ENCODE data around the gene MTMR3.

Gene MTMR3

DNA sequence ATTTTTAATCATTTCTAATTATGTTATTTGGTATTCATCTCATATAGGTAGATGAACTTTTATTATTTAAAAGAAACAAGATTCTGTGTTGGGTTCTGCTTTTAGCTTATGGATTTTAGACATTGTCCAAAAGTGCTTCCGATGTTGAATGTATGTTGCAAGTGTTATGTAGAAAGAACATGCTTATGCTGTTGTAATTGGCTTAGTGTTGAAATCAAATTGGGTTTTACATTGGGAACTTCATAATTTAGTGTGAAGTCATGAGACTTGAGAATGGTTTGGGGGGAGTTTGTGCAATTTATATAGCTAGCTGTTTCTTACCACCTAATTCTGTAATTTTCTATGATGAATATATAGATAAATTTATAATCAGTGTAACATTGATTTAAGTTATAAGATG is 3.6 kb downstream of the MTMR3 start:
- no peak overlapping the region for H3K4me3 Mint-ChIP-seq
- H3K9me3 Mint-ChIP-seq: no peaks in the 10 kb centered on the region
- peaks cover 14% of the 10 kb centered on the region for H3K4me1 Mint-ChIP-seq
- H3K27ac Mint-ChIP-seq: no peak overlapping the region
- no peak for DNase-seq
- TF ChIP-seq, protein P1, sequence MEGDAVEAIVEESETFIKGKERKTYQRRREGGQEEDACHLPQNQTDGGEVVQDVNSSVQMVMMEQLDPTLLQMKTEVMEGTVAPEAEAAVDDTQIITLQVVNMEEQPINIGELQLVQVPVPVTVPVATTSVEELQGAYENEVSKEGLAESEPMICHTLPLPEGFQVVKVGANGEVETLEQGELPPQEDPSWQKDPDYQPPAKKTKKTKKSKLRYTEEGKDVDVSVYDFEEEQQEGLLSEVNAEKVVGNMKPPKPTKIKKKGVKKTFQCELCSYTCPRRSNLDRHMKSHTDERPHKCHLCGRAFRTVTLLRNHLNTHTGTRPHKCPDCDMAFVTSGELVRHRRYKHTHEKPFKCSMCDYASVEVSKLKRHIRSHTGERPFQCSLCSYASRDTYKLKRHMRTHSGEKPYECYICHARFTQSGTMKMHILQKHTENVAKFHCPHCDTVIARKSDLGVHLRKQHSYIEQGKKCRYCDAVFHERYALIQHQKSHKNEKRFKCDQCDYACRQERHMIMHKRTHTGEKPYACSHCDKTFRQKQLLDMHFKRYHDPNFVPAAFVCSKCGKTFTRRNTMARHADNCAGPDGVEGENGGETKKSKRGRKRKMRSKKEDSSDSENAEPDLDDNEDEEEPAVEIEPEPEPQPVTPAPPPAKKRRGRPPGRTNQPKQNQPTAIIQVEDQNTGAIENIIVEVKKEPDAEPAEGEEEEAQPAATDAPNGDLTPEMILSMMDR (IDR thresholded peaks at IDR 0.05): no peak
- peaks cover 4% of the 10 kb centered on the region for H3K36me3 Mint-ChIP-seq (ENCODE audit: low read depth)
- H3K27me3 Mint-ChIP-seq (ENCODE audit: low read depth, poor library complexity): no peaks in the 10 kb centered on the region

DNA sequence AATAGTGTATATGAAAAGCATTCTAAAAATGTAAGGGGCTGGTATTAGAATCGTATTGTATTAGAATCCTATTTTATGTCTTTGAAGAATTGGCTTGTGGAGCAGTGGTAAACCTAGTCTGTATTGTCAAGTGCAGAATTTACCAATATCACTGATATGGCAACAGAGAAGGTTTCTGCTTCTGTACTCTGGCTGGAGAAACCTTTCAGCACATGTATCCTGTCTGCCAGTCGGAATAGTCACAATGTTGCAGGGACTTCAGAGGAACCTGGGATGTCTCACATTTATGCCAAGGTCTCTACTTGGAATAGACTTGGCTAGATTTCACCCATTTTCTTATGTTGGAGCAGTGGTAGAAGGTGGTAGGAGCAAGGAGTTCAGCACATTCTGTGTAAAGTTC is 4.4 kb downstream of the MTMR3 start:
- TF ChIP-seq, protein P1 (IDR thresholded peaks at IDR 0.05): no peak
- DNase-seq: no peak
- Mint-ChIP-seq H3K4me1 (peaks cover 14% of the 10 kb centered on the region), H3K27ac (no peak overlapping the region), H3K36me3 (ENCODE audit: low read depth) (peaks cover 4% of the 10 kb centered on the region), H3K27me3 (ENCODE audit: low read depth, poor library complexity) (no peaks in the 10 kb centered on the region), H3K9me3 (no peaks in the 10 kb centered on the region), H3K4me3 (no peak overlapping the region)

DNA sequence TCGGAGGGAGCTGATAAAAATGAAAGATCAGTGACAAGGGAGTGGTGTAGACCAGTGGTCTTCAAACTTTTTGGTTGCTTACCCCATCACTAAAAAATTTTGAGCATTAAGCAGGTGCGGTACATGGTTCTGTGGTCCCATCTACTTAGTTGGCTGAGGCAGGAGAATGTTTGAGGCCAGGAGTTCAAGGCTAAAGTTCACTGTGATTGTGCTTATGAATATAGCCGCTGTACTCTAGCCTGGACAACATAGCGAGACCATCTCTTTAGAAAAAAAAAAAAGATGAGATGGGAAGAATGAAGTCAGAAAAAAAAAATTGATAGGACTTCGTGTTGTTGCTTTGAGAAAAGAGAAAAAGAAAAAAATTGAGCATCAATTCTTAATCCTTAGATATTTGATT is 7.8 kb downstream of the MTMR3 start:
- DNase-seq: no peak
- Mint-ChIP-seq H3K27me3 (ENCODE audit: low read depth, poor library complexity) (peaks cover 3% of the 10 kb centered on the region), H3K4me1 (peaks cover 5% of the 10 kb centered on the region), H3K4me3 (no peak overlapping the region), H3K9me3 (peaks cover 7% of the 10 kb centered on the region), H3K27ac (no peak overlapping the region), H3K36me3 (ENCODE audit: low read depth) (peaks cover 12% of the 10 kb centered on the region)
- TF ChIP-seq, protein P1 (IDR thresholded peaks at IDR 0.05): no peak

DNA sequence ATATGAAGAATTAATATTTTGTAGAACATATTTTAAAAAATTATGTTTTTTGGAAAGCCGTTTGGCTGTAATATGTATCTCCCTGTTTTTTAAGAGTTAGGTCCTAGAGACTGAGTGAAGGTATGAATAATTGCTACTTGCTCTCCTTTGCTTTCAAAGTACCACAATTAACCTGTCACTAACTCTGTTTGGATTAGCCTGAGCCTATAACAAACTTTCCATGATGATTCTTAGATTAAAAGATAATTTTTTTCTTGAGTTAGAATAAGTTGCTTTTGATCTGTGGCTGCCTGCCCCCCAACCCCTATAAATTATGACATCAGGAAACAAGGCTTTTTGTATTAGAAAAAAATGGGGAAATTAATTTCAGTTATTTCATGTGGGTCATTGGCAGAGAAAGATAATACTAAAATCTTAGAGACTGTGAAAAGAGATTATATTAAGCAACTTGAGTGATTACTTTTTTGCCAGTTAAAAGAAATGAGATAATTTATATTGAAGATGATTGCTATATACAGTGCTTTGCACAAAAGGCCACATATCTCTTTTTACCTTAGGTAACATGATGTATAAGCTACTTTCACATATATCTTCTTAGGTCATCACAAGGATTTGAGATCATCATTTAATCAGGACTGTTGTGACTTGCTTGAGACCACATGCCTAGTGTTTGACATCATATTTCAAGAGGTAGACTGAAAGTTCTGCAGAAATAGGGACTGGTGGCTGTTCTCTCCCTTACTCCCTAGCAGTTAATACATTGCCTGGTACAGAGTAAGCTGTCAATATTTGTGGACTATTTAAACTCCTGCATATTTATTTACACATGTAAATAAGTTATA is 9.6 kb downstream of the MTMR3 start:
- H3K9me3 Mint-ChIP-seq: peaks cover 8% of the 10 kb centered on the region
- H3K4me1 Mint-ChIP-seq: peaks cover 5% of the 10 kb centered on the region
- H3K4me3 Mint-ChIP-seq: no peak overlapping the region
- no peak for DNase-seq
- H3K27me3 Mint-ChIP-seq (ENCODE audit: low read depth, poor library complexity): peaks cover 3% of the 10 kb centered on the region
- no peak overlapping the region for H3K27ac Mint-ChIP-seq
- peaks cover 19% of the 10 kb centered on the region for H3K36me3 Mint-ChIP-seq (ENCODE audit: low read depth)
- TF ChIP-seq, protein P1 (IDR thresholded peaks at IDR 0.05): no peak

DNA sequence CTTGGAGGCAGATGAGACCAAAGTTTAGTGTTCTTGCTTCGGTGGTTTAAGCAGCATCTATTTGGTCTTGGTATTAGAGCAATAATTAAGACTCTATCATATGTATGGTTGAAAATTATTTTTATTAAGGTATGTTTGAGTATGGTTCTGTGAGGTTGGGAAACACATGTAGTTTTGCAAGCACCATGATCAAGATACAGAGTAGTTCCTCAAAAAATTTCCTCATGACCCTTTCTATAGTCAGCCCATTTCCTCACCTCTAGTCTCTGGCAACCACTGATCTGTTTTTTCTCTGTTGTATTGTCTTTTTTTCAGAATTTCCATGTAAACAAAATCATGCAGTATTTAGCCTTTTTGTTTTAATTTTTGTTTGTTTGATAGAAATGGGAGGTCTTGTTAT is 18.4 kb downstream of the MTMR3 start:
- H3K9me3 Mint-ChIP-seq: no peaks in the 10 kb centered on the region
- peaks cover 4% of the 10 kb centered on the region for H3K4me1 Mint-ChIP-seq

More for the DNA sequence above, 18.4 kb downstream of the MTMR3 start:
- Mint-ChIP-seq H3K36me3 (ENCODE audit: low read depth) (peaks cover 7% of the 10 kb centered on the region), H3K4me3 (no peak overlapping the region), H3K27me3 (ENCODE audit: low read depth, poor library complexity) (no peaks in the 10 kb centered on the region), H3K27ac (no peak overlapping the region)
- TF ChIP-seq, protein P1 (IDR thresholded peaks at IDR 0.05): no peak
- DNase-seq: no peak
